Psoas muscle (tissue), 8 donors: ENCODE results near the gene ATXN10. TPM values are rescaled to one million over a fixed set of nuclear protein-coding genes. Genes with fewer than 3 reads are reported as not detected.

Source experiments
- ATAC-seq, 4 donors: fragments of 200-7000 bp; cut with Tn5 transposase; one replicate each; pipeline ENCODE4 v1.9.1; 2020; ENCODE audit warnings: moderate library complexity in 3 of 4, mild to moderate bottlenecking in 2 of 4
- DNase-seq, 2 donors: peaks; one replicate each; pipeline ENCODE4 v3.0.0-alpha.2; 2020
- H3K27ac ChIP-seq: fragments of 200-600 bp; one replicate; pipeline ENCODE4 v1.8.0; 2022
- H3K27me3 ChIP-seq, 3 donors: fragments of 200-600 bp in 1 of 3; one replicate each; pipeline versions ENCODE4 v1.6.1 to v1.8.0; 2013 to 2022; ENCODE audit warnings: low read length in 2 of 3, mild to moderate bottlenecking in 2 of 3, moderate library complexity in 1 of 3; ENCODE audit not compliant: insufficient read depth in 3 of 3
- H3K36me3 ChIP-seq, 2 donors: fragments of 200-600 bp in 1 of 2; one replicate each; pipeline versions ENCODE4 v1.6.1 to v1.8.0; 2013 to 2022; ENCODE audit warnings: low read depth in 1 of 2, mild to moderate bottlenecking in 1 of 2, moderate library complexity in 1 of 2; ENCODE audit not compliant: insufficient read depth in 1 of 2
- H3K4me1 ChIP-seq: fragments of 200-600 bp; one replicate; pipeline ENCODE4 v1.8.0; 2022
- H3K4me3 ChIP-seq: fragments of 200-600 bp; one replicate; pipeline ENCODE4 v1.8.0; 2022; ENCODE audit warnings: mild to moderate bottlenecking
- H3K9me3 ChIP-seq: fragments of 200-600 bp; one replicate; pipeline ENCODE4 v1.8.0; 2022
- WGBS, 3 donors: extraction: QIAGEN DNeasy Blood & Tissue Kit; methylation state at CpG; one replicate each; pipeline versions ENCODE4 v1.1.6 to v1.1.7; 2013; 5-methylcytosine and 5-hydroxymethylcytosine counted together
- intact Hi-C, 2 donors: fragments of 100-400 bp; cut with DNase I; formaldehyde crosslinking; loops; one replicate each; pipeline versions ENCODE4 v1.11.0 to v1.14.2; 2022
- polyA plus RNA-seq, 3 donors: library from polyadenylated mRNA; stranded (reverse); fragments of 200-250 nt; gene quantifications; one replicate each; pipeline ENCODE4 v1.2.3, GENCODE V29; 2013
- total RNA-seq, 4 donors: library from RNA; stranded (reverse); fragmentation: NEBNext Ultra II Directional in 2 of 4; extraction: Animal tissue kit (Norgen Biotek cat#: 25700) in 2 of 4; gene quantifications; one replicate each; pipeline versions ENCODE4 v1.2.1 to v1.2.4, GENCODE V29; 2021 to 2023
- TF ChIP-seq, protein P1 (sequence below): fragments of 200-600 bp; IDR thresholded peaks from one replicate; pipeline ENCODE4 v1.8.0; 2022; ENCODE audit warnings: antibody characterized with exemption
- donor health status: healthy with polysubstance abuse.
- donor health status: DM: no; HTN: no; CAD: no; lungs with moderate emphysema.
- donor health status: Bipolar disorder and iron deficiency.
- donor health status: healthy.
- donor health status: DM: yes; HTN: yes; CAD: no.
- donor health status: DM: no; HTN: no; CAD: no.
- donor health status: DM: no; HTN: no; CAD: no.
- donor health status: DM: yes; HTN: yes; CAD: no.

Gene ATXN10
- total and polyA plus RNA-seq, 7 donors, result 57.7 to 173 (median 115) TPM

DNA sequence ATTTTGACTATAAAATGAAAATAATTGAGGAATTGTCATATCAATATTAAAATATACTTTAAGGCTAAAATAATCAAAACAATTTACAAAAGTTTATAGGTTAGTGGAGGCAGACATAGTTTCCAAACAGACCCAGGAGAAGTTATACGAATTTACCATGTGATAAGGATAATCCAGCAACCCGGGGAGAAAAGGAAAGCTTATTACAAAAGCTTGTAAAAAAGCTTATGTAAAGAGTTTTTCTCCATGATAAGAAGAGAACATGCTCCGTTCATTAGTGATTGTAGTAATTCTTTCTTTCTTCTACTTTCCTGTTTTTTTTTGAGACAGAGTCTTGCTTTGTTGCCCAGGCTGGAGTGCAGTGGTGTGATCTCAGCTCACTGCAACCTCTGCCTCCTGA lies 79.0 kb downstream of the ATXN10 start:
- intact Hi-C loops, result loop anchor here in 1 of 2 donors (10.0 kb wide), 1 partner anchor 84 kb away; no protein-coding TSS in a partner anchor
- H3K4me1 ChIP-seq, result no peaks in the 10 kb centered on the region
- TF ChIP-seq, protein P1, sequence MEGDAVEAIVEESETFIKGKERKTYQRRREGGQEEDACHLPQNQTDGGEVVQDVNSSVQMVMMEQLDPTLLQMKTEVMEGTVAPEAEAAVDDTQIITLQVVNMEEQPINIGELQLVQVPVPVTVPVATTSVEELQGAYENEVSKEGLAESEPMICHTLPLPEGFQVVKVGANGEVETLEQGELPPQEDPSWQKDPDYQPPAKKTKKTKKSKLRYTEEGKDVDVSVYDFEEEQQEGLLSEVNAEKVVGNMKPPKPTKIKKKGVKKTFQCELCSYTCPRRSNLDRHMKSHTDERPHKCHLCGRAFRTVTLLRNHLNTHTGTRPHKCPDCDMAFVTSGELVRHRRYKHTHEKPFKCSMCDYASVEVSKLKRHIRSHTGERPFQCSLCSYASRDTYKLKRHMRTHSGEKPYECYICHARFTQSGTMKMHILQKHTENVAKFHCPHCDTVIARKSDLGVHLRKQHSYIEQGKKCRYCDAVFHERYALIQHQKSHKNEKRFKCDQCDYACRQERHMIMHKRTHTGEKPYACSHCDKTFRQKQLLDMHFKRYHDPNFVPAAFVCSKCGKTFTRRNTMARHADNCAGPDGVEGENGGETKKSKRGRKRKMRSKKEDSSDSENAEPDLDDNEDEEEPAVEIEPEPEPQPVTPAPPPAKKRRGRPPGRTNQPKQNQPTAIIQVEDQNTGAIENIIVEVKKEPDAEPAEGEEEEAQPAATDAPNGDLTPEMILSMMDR, result no peak
- H3K27me3 ChIP-seq, result no peaks in the 10 kb centered on the region
- WGBS, 3 donors, result 84 to 89% (median 88%) methylated on average over 3 of the region's 3 CpGs
- no peak for ATAC-seq
- no peak overlapping the region for H3K4me3 ChIP-seq
- no peak for DNase-seq
- H3K9me3 ChIP-seq, result no peaks in the 10 kb centered on the region
- H3K27ac ChIP-seq, result no peak overlapping the region
- peaks cover 0 to 10% of the 10 kb centered on the region in 2 donors for H3K36me3 ChIP-seq

DNA sequence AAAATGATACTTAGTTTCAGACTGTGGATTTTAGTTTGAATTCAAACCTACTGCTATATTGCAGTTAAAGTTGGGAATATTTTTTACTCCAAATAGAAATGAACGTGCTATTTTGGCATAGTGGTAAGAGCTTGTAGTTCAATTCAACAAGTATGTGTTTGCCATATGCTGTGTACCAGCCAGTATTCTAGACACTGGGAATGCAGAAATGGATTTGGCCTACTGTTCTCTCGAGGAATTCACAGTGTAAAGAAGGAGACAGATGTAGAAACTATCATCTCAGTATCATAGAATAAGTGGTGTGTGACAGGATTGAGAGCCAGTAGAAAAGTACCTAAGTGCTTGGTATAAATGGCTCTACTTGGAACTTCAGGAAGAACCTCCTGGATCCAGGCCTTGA lies 80.4 kb downstream of the ATXN10 start:
- intact Hi-C loops, result loop anchor here in 1 of 2 donors (10.0 kb wide), 1 partner anchor 83 kb away; no protein-coding TSS in a partner anchor
- DNase-seq, result no peak
- H3K4me1 ChIP-seq, result peaks cover 4% of the 10 kb centered on the region
- no peaks in the 10 kb centered on the region for H3K9me3 ChIP-seq
- H3K4me3 ChIP-seq, result no peak overlapping the region
- peaks cover 0 to 10% of the 10 kb centered on the region in 2 donors for H3K36me3 ChIP-seq
- WGBS, 3 donors, result 60 to 88% (median 69%) methylated on average over 2 of the region's 2 CpGs
- no peak overlapping the region for H3K27ac ChIP-seq
- no peaks in the 10 kb centered on the region for H3K27me3 ChIP-seq
- no peak for ATAC-seq
- TF ChIP-seq, protein P1, result no peak

DNA sequence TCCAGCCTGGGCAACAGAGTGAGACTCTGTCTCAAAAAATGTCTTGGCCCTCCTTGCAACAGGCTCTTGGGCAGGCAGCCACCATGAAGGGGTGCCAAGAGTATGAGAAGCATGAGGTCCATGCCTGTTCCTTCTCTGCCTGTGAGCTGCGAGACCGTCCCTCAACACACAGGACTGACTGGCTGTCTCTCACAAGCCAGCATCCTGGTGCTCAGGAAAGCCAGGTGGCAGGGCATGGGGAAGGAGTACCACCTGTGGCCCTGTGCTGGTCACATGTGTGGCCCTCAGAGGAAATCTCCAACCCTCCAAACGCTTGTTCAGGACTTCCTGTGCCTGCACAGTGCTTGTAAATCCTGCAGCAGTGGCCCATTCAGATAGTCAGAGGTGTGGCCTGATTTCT lies 83.2 kb downstream of the ATXN10 start:
- Histone ChIP-seq H3K9me3 (no peaks in the 10 kb centered on the region), H3K4me1 (peaks cover 4% of the 10 kb centered on the region), H3K27me3 (no peaks in the 10 kb centered on the region), H3K4me3 (no peak overlapping the region), H3K36me3 (peaks cover 0 to 7% of the 10 kb centered on the region in 2 donors), H3K27ac (no peak overlapping the region)
- intact Hi-C loops, result loop anchor here in 1 of 2 donors (10.0 kb wide), 1 partner anchor 80 kb away; no protein-coding TSS in a partner anchor
- TF ChIP-seq, protein P1, result no peak
- ATAC-seq (peak in 3 of 4 donors; percentile 32 to 57 (median 32)), DNase-seq (peak; percentile 30 to 56)
- WGBS, 3 donors, result 66 to 75% (median 74%) methylated on average over 3 of the region's 3 CpGs

DNA sequence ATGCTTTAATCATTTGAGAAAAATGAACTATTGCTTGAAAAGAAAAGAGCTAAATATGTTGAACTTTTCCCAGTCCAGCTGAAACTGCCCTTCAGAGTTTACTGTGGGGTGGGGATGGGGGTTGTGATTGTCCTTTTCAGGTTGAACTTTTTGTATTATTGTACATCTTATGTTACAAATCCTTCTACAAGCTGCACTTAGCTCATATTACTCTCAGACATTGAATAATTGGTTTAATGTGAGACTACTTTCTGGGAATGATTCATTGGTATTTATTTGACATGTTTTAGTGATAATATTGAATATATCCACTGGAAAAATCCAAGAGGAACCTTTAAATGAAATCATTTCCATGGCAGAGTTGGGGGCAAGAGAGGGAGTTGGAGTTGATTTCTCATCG lies 84.9 kb downstream of the ATXN10 start:
- Histone ChIP-seq H3K27me3 (no peaks in the 10 kb centered on the region), H3K4me1 (peaks cover 4% of the 10 kb centered on the region), H3K9me3 (no peaks in the 10 kb centered on the region), H3K36me3 (no peaks in the 10 kb centered on the region), H3K27ac (no peak overlapping the region), H3K4me3 (no peak overlapping the region)
- intact Hi-C loops, result loop anchor here in 1 of 2 donors (10.0 kb wide), 1 partner anchor 78 kb away; no protein-coding TSS in a partner anchor
- ATAC-seq (no peak), DNase-seq (no peak)
- 26 to 34% (median 31%) methylated on average over 1 of the region's 1 CpG for WGBS, 3 donors
- TF ChIP-seq, protein P1, result no peak

DNA sequence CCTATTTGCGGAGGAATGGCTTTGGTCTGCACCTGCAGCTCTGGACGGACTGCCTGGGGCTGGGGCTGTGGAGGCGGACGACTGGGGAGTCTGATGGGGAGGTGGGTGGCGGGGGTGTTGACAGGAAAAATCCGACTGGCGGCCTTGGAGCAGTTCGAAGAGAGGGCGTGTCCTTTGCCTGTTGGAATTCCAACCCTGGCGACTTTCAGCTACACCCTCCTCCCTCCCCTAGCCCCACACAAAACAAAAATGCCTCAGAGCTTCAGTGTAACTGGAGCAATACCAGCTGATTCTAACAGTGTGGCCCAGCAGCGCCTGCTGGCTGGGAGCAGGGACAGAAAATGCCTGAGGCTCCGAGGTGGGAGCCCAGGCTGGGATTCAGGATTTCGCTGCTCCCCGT lies 85.4 kb downstream of the ATXN10 start:
- H3K4me3 ChIP-seq, result no peak overlapping the region
- ATAC-seq, result peak in 2 of 4 donors; percentile 13 to 17

More for the DNA sequence above, 85.4 kb downstream of the ATXN10 start:
- H3K4me1 ChIP-seq, result peaks cover 4% of the 10 kb centered on the region
- DNase-seq, result no peak
- H3K36me3 ChIP-seq, result no peaks in the 10 kb centered on the region
- WGBS, 3 donors, result 54 to 72% (median 58%) methylated on average over 14 of the region's 14 CpGs
- TF ChIP-seq, protein P1, result no peak
- intact Hi-C loops, result loop anchor here in 1 of 2 donors (10.0 kb wide), 1 partner anchor 78 kb away; no protein-coding TSS in a partner anchor
- H3K9me3 ChIP-seq, result no peaks in the 10 kb centered on the region
- H3K27ac ChIP-seq, result no peak overlapping the region
- no peaks in the 10 kb centered on the region for H3K27me3 ChIP-seq
